NB4 (cell line): ENCODE results near the gene LYSET.

Experiments
- CTCF ChIP-seq: IDR thresholded peaks from one replicate; pipeline ENCODE4 v1.5.1; 2012; ENCODE audit warnings: low read depth, low read length
- MAX ChIP-seq: IDR thresholded peaks from 2 replicates; pipeline ENCODE4 v1.6.1; 2011; ENCODE audit warnings: low read depth, low read length
- MYC ChIP-seq: IDR thresholded peaks from 2 replicates; pipeline ENCODE4 v1.6.1; 2011; ENCODE audit warnings: low read depth, low read length
- POLR2A ChIP-seq: IDR thresholded peaks from 2 replicates; pipeline ENCODE4 v1.6.1; 2011; ENCODE audit warnings: mild to moderate bottlenecking; ENCODE audit not compliant: insufficient read length; ENCODE audit errors: extremely low read depth

DNA sequence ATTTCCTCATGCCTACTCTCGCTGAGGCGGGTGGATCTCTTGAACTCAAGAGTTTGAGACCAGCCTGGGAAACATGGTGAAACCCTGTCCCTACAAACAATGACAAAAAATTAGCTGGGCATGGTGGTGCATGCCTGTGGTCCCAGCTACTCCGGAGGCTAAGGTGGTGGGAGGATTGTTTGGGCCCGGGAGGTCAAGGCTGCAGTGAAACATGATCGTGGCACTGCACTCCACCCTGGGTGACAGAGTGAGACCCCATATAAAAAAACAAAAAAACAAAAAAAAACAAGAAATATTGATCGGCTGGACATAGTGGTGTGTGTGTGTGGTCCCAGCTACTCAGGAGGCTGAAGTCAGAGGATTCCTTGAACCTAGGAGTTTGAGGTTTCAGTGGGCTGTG, 9.6 kb upstream of the LYSET start:
- no peak for TF ChIP-seq CTCF
- no peak for TF ChIP-seq POLR2A
- no peak for TF ChIP-seq MAX
- TF ChIP-seq MYC = no peak
